ENCODE data around the gene FRMD4A. TPM values are rescaled to one million over a fixed set of nuclear protein-coding genes. Genes with fewer than 3 reads are reported as not detected.

The FRMD4A gene
- total and polyA plus RNA-seq, 2 of the 4 experiments (the other 2 are of a cell fraction), result 30.3 to 68.8 TPM

DNA sequence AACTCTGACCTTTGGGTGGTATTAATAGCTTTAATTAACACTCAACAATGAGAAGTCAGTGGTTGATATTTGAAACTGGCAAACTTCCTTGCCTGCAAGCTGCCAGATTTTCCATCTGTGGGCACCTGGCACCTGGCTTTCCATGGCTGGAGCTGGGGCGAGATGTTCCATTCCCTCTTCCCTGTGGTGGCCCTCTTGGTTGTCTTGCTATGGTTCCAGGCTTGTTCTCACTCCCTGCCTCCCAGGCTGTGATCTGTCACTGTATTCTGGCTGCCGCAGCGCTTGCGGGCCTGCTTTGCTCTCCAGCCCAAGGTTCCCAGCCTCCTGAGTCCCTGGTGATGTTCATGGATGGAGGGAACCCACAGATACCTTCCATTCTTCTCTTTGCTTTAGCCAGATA, 201.0 kb downstream of the FRMD4A start:
- H3K23ac ChIP-seq (ENCODE audit: low read depth, low read length), result no peak overlapping the region
- H3K4me1 ChIP-seq (ENCODE audit: control insufficient read depth, insufficient read depth, low read length), result peaks cover 8% of the 10 kb centered on the region
- no peak overlapping the region for H3K4me2 ChIP-seq (ENCODE audit: low read depth, low read length)
- no peaks in the 10 kb centered on the region for H3K36me3 ChIP-seq (ENCODE audit: control insufficient read depth, insufficient read depth, low read length)
- no peak overlapping the region for H3K18ac ChIP-seq (ENCODE audit: low read depth, low read length)
- H3K4me3 ChIP-seq (ENCODE audit: insufficient read depth, low read depth, low read length), result no peak overlapping the region
- H3K27ac ChIP-seq (ENCODE audit: insufficient read depth, low read length), result no peak overlapping the region
- no peak overlapping the region for H3K14ac ChIP-seq (replicated peaks; ENCODE audit: low read depth, low read length)
- H3K27me3 ChIP-seq (ENCODE audit: control insufficient read depth, insufficient read depth, low read length), result no peaks in the 10 kb centered on the region
- intact Hi-C loops (cut with micrococcal nuclease), result no loop called here
- H2BK5ac ChIP-seq (ENCODE audit: low read depth, low read length, poor library complexity, severe bottlenecking), result no peak overlapping the region
- H3K9me3 ChIP-seq (ENCODE audit: control insufficient read depth, insufficient read depth, low read length), result peaks cover 3% of the 10 kb centered on the region
- H2BK15ac ChIP-seq (ENCODE audit: low read depth, low read length), result no peak overlapping the region
- POLR2A ChIA-PET (ENCODE audit: unreplicated experiment), result no interaction called here
- no peak overlapping the region for H4K5ac ChIP-seq (ENCODE audit: low read depth, low read length)
- DNase-seq (no peak), ATAC-seq (ENCODE audit: low read depth) (no peak)
- in situ Hi-C loops (cut with MboI; ENCODE audit: low sequenced_read_pairs), result no loop called here
- H3K4ac ChIP-seq (ENCODE audit: low read depth, low read length), result no peak overlapping the region
- 100% methylated on average over 1 of the region's 4 CpGs; no CpG with 5 or more reads in 1 of the 2 experiments for WGBS, 2 experiments (ENCODE audit: extremely low coverage in 2 of 2, insufficient read length in 1 of 2)
- H2BK20ac ChIP-seq (ENCODE audit: low read depth, low read length), result no peak overlapping the region
- H4K20me1 ChIP-seq (ENCODE audit: insufficient read depth, low read length), result no peaks in the 10 kb centered on the region
- no peak overlapping the region for H2BK120ac ChIP-seq (ENCODE audit: low read depth, low read length)
- no peak overlapping the region for H2AK5ac ChIP-seq (ENCODE audit: low read depth, low read length)
- H3K9me1 ChIP-seq (ENCODE audit: insufficient read depth, low read length), result no peaks in the 10 kb centered on the region
- no peak overlapping the region for H3K56ac ChIP-seq (ENCODE audit: extremely low read depth, insufficient read depth, low read length)
- H3K9ac ChIP-seq (ENCODE audit: low read depth, low read length), result no peak overlapping the region
- no peak overlapping the region for H4K91ac ChIP-seq (ENCODE audit: insufficient read depth, low read depth, low read length)
- no peak for TF ChIP-seq BHLHE40 (IDR thresholded peaks at IDR 0.05; ENCODE audit: low read depth, low read length)
- TF ChIP-seq SMC3 (IDR thresholded peaks at IDR 0.05; ENCODE audit: low read depth, low read length), result no peak
- no peak for TF ChIP-seq POLR2A (IDR thresholded peaks at IDR 0.05; ENCODE audit: low read depth, low read length)
- TF ChIP-seq RAD21 (IDR thresholded peaks at IDR 0.05; ENCODE audit: low read length), result no peak
- no peak for TF ChIP-seq USF2 (IDR thresholded peaks at IDR 0.05; ENCODE audit: low read depth, low read length)
- no peak for TF ChIP-seq CTCF (conservative IDR thresholded peaks at IDR 0.05; ENCODE audit: low read depth, low read length)
- TF ChIP-seq RFX5 (IDR thresholded peaks at IDR 0.05; ENCODE audit: low read depth, low read length), result no peak
- no peak overlapping the region for H4K8ac ChIP-seq (ENCODE audit: low read depth in 2 of 2, low read length in 2 of 2)
- CTCF ChIA-PET, result no interaction called here
- no peak overlapping the region for H2AK9ac ChIP-seq (replicated peaks; ENCODE audit: low read depth, low read length, poor library complexity)
- H3K79me1 ChIP-seq (ENCODE audit: low read depth in 1 of 2, low read length in 2 of 2), result no peaks in the 10 kb centered on the region
- no TSS peak for BruUV-seq (replicated peaks)
- H2AFZ ChIP-seq (replicated peaks; ENCODE audit: low read length, poor library complexity), result no peak overlapping the region
- dilution Hi-C loops (cut with HindIII; ENCODE audit: low sequenced_read_pairs, unreplicated experiment), result no loop called here

Data from IMR-90 (cell line).